SH-SY5Y (cell line): ENCODE data around the gene PHF19.

Source experiments
- GATA2 ChIP-seq: IDR thresholded peaks from 2 replicates; pipeline ENCODE4 v1.6.1; 2011; ENCODE audit warnings: mild to moderate bottlenecking, low read depth, low read length
- GATA3 ChIP-seq: IDR thresholded peaks from 2 replicates; pipeline ENCODE4 v1.6.1; 2011; ENCODE audit warnings: low read depth, mild to moderate bottlenecking, low read length, moderate library complexity

DNA sequence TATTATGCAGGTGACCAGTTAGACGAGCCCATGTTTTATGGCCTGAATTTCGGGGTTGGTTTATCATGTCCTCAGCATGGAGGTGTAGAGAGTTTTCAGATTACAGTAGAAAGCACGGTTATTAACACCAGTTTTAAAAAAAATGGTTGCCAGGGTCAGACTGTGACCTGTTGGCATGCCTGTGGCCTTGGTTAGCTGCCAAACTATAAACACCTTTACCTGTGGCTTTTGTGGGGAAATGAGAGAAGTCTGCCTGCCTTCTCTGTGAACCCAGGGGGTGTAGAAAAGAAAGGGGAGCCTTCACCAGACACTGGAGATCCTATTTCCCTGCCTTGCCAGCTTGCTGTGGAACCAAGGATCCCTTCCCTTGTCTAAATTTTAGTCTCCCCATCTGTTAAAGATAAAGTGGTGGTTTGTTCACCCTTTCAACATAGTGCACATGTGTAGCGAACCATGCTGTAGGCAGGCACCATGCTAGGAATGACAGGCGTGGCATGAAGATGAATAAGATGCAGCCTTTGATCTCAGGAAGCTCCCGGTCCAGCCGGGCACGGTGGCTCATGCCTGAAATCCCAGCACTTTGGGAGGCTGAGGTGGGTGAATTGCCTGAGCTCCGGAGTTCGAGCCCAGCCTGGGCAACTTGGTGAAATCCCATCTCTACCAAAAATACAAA, 6.1 kb upstream of the PHF19 start:
- TF ChIP-seq GATA3, result no peak
- TF ChIP-seq GATA2, result no peak
